ENCODE data around the gene CRACR2B. TPM values are rescaled to one million over a fixed set of nuclear protein-coding genes. Genes with fewer than 3 reads are reported as not detected.
A peak's percentile ranks its signal among the peaks of the same experiment; 100 is the strongest.

The CRACR2B gene
- total RNA-seq, 1 donor from 2014 or later = 5.1 TPM

GRCh38 chr11:819943-820649, 7.6 kb upstream of the CRACR2B start:
- DNase-seq (ENCODE audit: low spot score) = peak; percentile 92
- intact Hi-C loops (cut with micrococcal nuclease) = loop anchor here (1.0 to 5.0 kb wide), 3 partner anchors 11 to 613 kb away; partner anchors contain the start of genes BET1L, PIDD1, RIC8A and RPLP2
- H3K36me3 Mint-ChIP-seq (ENCODE audit: low read depth) = peaks cover 13% of the 10 kb centered on the region
- H3K27me3 Mint-ChIP-seq (ENCODE audit: low read depth) = no peaks in the 10 kb centered on the region
- no peaks in the 10 kb centered on the region for H3K9me3 Mint-ChIP-seq
- peak overlapping the region; percentile 80 for H3K4me3 Mint-ChIP-seq (ENCODE audit: low read depth)
- peak overlapping the region; percentile 63 for H3K27ac Mint-ChIP-seq
- H3K4me1 Mint-ChIP-seq (ENCODE audit: low read depth) = peaks cover 8% of the 10 kb centered on the region

- Mint-ChIP-seq H3K9me3 (no peaks in the 10 kb centered on the region), H3K36me3 (ENCODE audit: low read depth) (peaks cover 17% of the 10 kb centered on the region), H3K27me3 (ENCODE audit: low read depth) (no peaks in the 10 kb centered on the region), H3K4me1 (ENCODE audit: low read depth) (peaks cover 8% of the 10 kb centered on the region), H3K27ac (peak overlapping the region; percentile 62), H3K4me3 (ENCODE audit: low read depth) (peak overlapping the region; percentile 80)
- DNase-seq (ENCODE audit: low spot score) = no peak
- intact Hi-C loops (cut with micrococcal nuclease) = loop anchor here (1.0 kb wide), 1 partner anchor 16 kb away; the partner anchor contains the start of gene PIDD1
These were observed 6.8 kb upstream of the CRACR2B start for GRCh38 chr11:820655-821511.

GRCh38 chr11:821512-822371, 6.0 kb upstream of the CRACR2B start:
- no peak overlapping the region for H3K27ac Mint-ChIP-seq

GRCh38 chr11:823441-824291, 4.1 kb upstream of the CRACR2B start:
- Mint-ChIP-seq H3K9me3 (no peaks in the 10 kb centered on the region), H3K27me3 (ENCODE audit: low read depth) (peaks cover 12% of the 10 kb centered on the region), H3K4me1 (ENCODE audit: low read depth) (peaks cover 12% of the 10 kb centered on the region), H3K27ac (no peak overlapping the region), H3K4me3 (ENCODE audit: low read depth) (no peak overlapping the region), H3K36me3 (ENCODE audit: low read depth) (peaks cover 14% of the 10 kb centered on the region)
- DNase-seq (ENCODE audit: low spot score) = no peak
- intact Hi-C loops (cut with micrococcal nuclease) = no loop called here

More at GRCh38 chr11:821512-822371, 6.0 kb upstream of the CRACR2B start:
- Mint-ChIP-seq H3K27me3 (ENCODE audit: low read depth) (no peaks in the 10 kb centered on the region), H3K9me3 (no peaks in the 10 kb centered on the region), H3K4me3 (ENCODE audit: low read depth) (peak overlapping the region; percentile 26), H3K36me3 (ENCODE audit: low read depth) (peaks cover 14% of the 10 kb centered on the region), H3K4me1 (ENCODE audit: low read depth) (peaks cover 8% of the 10 kb centered on the region)
- DNase-seq (ENCODE audit: low spot score) = no peak
- intact Hi-C loops (cut with micrococcal nuclease) = no loop called here

GRCh38 chr11:824292-824880, 3.3 kb upstream of the CRACR2B start:
- no peak overlapping the region for H3K4me3 Mint-ChIP-seq (ENCODE audit: low read depth)
- H3K27me3 Mint-ChIP-seq (ENCODE audit: low read depth) = peaks cover 17% of the 10 kb centered on the region
- DNase-seq (ENCODE audit: low spot score) = no peak
- H3K27ac Mint-ChIP-seq = no peak overlapping the region
- peaks cover 14% of the 10 kb centered on the region for H3K36me3 Mint-ChIP-seq (ENCODE audit: low read depth)
- no peaks in the 10 kb centered on the region for H3K9me3 Mint-ChIP-seq
- H3K4me1 Mint-ChIP-seq (ENCODE audit: low read depth) = peaks cover 15% of the 10 kb centered on the region
- intact Hi-C loops (cut with micrococcal nuclease) = no loop called here

GRCh38 chr11:824942-825341, 2.8 kb upstream of the CRACR2B start:
- Mint-ChIP-seq H3K27ac (no peak overlapping the region), H3K4me3 (ENCODE audit: low read depth) (no peak overlapping the region), H3K36me3 (ENCODE audit: low read depth) (peaks cover 14% of the 10 kb centered on the region), H3K27me3 (ENCODE audit: low read depth) (peaks cover 22% of the 10 kb centered on the region), H3K9me3 (no peaks in the 10 kb centered on the region), H3K4me1 (ENCODE audit: low read depth) (peaks cover 15% of the 10 kb centered on the region)
- intact Hi-C loops (cut with micrococcal nuclease) = no loop called here
- DNase-seq (ENCODE audit: low spot score) = no peak

- peaks cover 23% of the 10 kb centered on the region for H3K27me3 Mint-ChIP-seq (ENCODE audit: low read depth)
- H3K27ac Mint-ChIP-seq = no peak overlapping the region
- no peak for DNase-seq (ENCODE audit: low spot score)
- H3K4me3 Mint-ChIP-seq (ENCODE audit: low read depth) = no peak overlapping the region
- no peaks in the 10 kb centered on the region for H3K9me3 Mint-ChIP-seq
- H3K4me1 Mint-ChIP-seq (ENCODE audit: low read depth) = peaks cover 15% of the 10 kb centered on the region
- intact Hi-C loops (cut with micrococcal nuclease) = no loop called here
- peaks cover 14% of the 10 kb centered on the region for H3K36me3 Mint-ChIP-seq (ENCODE audit: low read depth)
These were observed 2.1 kb upstream of the CRACR2B start for GRCh38 chr11:825366-826226.

GRCh38 chr11:826227-826621, 1.5 kb upstream of the CRACR2B start:
- H3K27me3 Mint-ChIP-seq (ENCODE audit: low read depth) = peaks cover 25% of the 10 kb centered on the region
- H3K4me1 Mint-ChIP-seq (ENCODE audit: low read depth) = peaks cover 9% of the 10 kb centered on the region
- H3K36me3 Mint-ChIP-seq (ENCODE audit: low read depth) = peaks cover 14% of the 10 kb centered on the region
- DNase-seq (ENCODE audit: low spot score) = no peak
- H3K4me3 Mint-ChIP-seq (ENCODE audit: low read depth) = peak overlapping the region; percentile 78
- H3K27ac Mint-ChIP-seq = peak overlapping the region; percentile 33
- H3K9me3 Mint-ChIP-seq = no peaks in the 10 kb centered on the region
- intact Hi-C loops (cut with micrococcal nuclease) = no loop called here

- DNase-seq (ENCODE audit: low spot score) = no peak
- Mint-ChIP-seq H3K27me3 (ENCODE audit: low read depth) (peaks cover 30% of the 10 kb centered on the region), H3K4me3 (ENCODE audit: low read depth) (peak overlapping the region; percentile 78), H3K4me1 (ENCODE audit: low read depth) (peaks cover 10% of the 10 kb centered on the region), H3K9me3 (no peaks in the 10 kb centered on the region), H3K27ac (peak overlapping the region; percentile 33), H3K36me3 (ENCODE audit: low read depth) (peaks cover 14% of the 10 kb centered on the region)
- intact Hi-C loops (cut with micrococcal nuclease) = no loop called here
These were observed 928 bp upstream of the CRACR2B start for GRCh38 chr11:826836-827145.

GRCh38 chr11:827146-827896, 398 bp upstream of the CRACR2B start:
- Mint-ChIP-seq H3K36me3 (ENCODE audit: low read depth) (peaks cover 12% of the 10 kb centered on the region), H3K4me3 (ENCODE audit: low read depth) (peak overlapping the region; percentile 69), H3K4me1 (ENCODE audit: low read depth) (peaks cover 12% of the 10 kb centered on the region), H3K27ac (peak overlapping the region; percentile 52), H3K9me3 (no peaks in the 10 kb centered on the region), H3K27me3 (ENCODE audit: low read depth) (peaks cover 32% of the 10 kb centered on the region)
- intact Hi-C loops (cut with micrococcal nuclease) = no loop called here
- no peak for DNase-seq (ENCODE audit: low spot score)

All from activated T-helper 2 cell treated with anti-CD3 and anti-CD28 coated beads, Interferon-gamma antibody, Interleukin-2, Interleukin-4, amounts not matched to agents 10 μg/mL and 5 μg/mL and 100 μg/mL, durations not matched to agents 14 hours and 24 hours and 36 hours (primary cell).